Measurements from ENCODE around the gene MTMR11.
"Not testable (repeated sequence)": the region's sequence is repeated elsewhere in the genome, so short reads cannot be mapped to it uniquely, and the experiment has no call there.

Gene MTMR11

DNA sequence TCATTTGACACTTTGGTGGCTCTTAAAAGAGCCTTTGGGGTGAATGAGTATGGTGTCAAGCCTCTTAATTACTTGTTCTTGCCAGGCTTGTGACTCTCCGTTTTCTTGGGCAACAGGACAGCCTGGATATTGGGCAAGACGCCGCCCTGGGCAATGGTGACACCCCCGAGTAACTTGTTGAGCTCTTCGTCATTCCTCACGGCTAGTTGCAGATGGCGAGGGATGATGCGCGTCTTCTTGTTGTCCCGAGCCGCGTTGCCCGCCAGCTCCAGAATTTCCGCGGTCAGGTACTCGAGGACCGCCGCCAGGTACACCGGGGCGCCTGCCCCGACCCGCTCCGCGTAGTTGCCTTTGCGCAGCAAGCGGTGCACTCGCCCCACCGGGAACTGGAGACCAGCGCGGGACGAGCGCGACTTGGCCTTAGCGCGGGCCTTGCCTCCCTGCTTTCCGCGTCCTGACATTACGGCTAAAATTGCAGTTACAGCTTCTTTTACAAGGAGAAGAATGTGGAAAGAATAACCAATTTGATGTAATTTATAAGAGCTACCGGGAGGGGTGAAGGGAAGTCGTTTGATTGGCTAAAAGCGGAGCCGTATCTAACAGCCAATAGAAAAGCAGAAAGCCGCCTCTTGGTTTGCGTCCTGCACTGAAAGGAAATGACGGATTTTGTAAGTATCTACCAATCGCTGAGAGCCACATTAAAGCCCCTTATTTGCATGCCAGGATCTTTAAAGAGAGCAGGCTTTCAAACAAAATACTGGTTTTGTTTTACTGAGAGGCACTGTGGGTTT lies 49.0 kb downstream of the MTMR11 start:
- TF ChIP-seq TAF1 (IDR thresholded peaks at IDR 0.05; ENCODE audit: borderline replicate concordance, low read depth, low read length) (no peak), POLR2A (IDR thresholded peaks at IDR 0.05; ENCODE audit: low read depth, low read length) (peak; percentile 81; the same call in 1 of the 2 replicates), POLR2AphosphoS5 (IDR thresholded peaks at IDR 0.05; ENCODE audit: low read depth, low read length) (peak; percentile 45)
- FAIRE-seq, result no peak
- no peak for DNase-seq (ENCODE audit: insufficient read length)

DNA sequence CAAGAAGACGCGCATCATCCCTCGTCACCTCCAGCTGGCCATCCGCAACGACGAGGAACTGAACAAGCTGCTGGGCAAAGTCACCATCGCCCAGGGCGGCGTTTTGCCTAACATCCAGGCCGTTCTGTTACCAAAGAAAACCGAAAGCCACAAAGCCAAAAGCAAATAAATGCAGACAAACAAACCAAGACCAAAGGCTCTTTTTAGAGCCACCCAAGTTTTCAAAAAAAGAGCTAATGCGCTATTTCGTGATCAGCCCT lies 49.6 kb downstream of the MTMR11 start:
- FAIRE-seq; DNase-seq (ENCODE audit: insufficient read length): not testable (repeated sequence)
- TF ChIP-seq POLR2AphosphoS5 (IDR thresholded peaks at IDR 0.05; ENCODE audit: low read depth, low read length), result peak; percentile 84

DNA sequence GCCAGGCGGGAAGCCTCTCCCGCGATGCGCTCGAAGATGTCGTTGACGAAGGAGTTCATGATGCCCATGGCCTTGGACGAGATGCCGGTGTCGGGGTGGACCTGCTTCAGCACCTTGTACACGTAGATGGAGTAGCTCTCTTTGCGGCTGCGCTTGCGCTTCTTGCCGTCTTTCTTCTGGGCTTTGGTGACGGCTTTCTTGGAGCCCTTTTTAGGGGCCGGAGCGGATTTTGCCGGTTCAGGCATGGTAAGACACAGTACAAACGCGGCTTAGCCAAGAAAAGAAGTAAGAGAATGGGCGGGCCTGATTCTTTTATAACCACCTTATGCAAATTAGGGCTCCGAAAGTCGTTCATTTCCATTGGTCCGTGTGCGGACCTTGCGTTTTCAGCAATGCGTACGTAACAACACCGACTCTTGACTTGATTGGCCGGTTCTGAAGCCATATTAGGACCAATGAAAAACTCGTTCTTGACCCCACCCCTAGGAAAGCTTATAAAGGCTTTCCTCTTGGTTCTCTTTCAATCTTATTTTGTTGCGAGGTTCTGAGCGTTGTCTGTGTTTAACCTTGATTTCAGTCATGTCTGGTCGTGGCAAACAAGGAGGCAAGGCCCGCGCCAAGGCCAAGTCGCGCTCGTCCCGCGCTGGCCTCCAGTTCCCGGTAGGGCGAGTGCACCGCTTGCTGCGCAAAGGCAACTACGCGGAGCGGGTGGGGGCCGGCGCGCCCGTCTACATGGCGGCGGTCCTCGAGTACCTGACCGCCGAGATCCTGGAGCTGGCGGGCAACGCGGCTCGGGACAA lies 50.1 kb downstream of the MTMR11 start:
- TF ChIP-seq TAF1 (IDR thresholded peaks at IDR 0.05; ENCODE audit: borderline replicate concordance, low read depth, low read length) (peak; percentile 40; the same call in 1 of the 2 replicates), POLR2AphosphoS5 (IDR thresholded peaks at IDR 0.05; ENCODE audit: low read depth, low read length) (peak; percentile 93), POLR2A (IDR thresholded peaks at IDR 0.05; ENCODE audit: low read depth, low read length) (peak; percentile 90)
- peak; percentile 62 for DNase-seq (ENCODE audit: insufficient read length)
- FAIRE-seq, result peak; percentile 61

DNA sequence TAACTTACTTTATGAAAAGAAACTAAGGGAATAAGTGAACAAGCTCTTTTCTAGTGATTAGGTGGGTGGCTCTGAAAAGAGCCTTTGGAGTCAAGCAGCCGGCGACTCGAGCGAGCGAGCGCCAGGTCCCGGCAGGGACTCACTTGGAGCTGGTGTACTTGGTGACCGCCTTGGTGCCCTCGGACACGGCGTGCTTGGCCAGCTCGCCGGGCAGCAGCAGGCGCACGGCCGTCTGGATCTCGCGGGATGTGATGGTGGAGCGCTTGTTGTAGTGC lies 50.6 kb downstream of the MTMR11 start:
- TF ChIP-seq POLR2AphosphoS5 (IDR thresholded peaks at IDR 0.05; ENCODE audit: low read depth, low read length) (peak; percentile 92), POLR2A (IDR thresholded peaks at IDR 0.05; ENCODE audit: low read depth, low read length) (peak; percentile 62)
- not testable (repeated sequence) for FAIRE-seq; DNase-seq (ENCODE audit: insufficient read length)

DNA sequence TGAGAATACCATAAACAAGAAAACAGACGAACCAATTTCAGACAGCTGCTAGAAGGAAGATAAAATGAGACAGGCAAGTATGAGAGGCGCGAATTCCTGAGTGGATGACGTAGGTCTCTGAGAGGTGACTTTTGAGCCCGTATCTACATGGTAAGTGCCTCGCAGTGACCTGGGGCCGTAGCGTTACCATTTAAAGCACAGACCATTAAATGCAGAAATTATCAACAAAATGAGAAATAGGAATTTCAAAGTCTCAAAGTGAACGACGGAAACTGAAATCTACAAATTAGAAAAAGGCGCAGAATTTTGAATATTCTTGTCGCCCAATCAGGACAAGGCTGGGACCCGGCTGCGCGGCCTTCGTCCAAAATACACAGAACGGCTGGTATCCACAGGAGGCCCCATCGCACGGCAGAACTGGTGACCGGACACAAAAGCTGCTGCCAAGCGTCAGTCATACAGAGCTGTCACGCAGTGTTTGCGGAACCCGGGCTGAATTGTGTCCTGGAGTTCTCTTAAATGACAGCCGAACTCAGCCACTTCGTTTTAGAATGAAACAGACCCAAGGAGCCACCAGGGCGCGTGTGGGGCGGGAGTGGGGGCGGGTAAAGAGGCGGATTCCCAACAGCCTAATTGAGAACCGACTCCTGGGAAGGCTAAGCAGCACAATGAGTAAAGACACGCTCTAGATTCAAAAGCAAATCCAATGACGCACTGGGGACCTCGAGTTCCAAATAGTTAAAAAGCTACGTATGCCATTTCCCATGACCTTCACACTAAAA lies 51.1 kb downstream of the MTMR11 start:
- no peak for TF ChIP-seq TAF1 (IDR thresholded peaks at IDR 0.05; ENCODE audit: borderline replicate concordance, low read depth, low read length)
- peak; percentile 88 for TF ChIP-seq POLR2A (IDR thresholded peaks at IDR 0.05; ENCODE audit: low read depth, low read length)
- TF ChIP-seq POLR2AphosphoS5 (IDR thresholded peaks at IDR 0.05; ENCODE audit: low read depth, low read length), result peak; percentile 86
- peak; percentile 14 for FAIRE-seq

DNA sequence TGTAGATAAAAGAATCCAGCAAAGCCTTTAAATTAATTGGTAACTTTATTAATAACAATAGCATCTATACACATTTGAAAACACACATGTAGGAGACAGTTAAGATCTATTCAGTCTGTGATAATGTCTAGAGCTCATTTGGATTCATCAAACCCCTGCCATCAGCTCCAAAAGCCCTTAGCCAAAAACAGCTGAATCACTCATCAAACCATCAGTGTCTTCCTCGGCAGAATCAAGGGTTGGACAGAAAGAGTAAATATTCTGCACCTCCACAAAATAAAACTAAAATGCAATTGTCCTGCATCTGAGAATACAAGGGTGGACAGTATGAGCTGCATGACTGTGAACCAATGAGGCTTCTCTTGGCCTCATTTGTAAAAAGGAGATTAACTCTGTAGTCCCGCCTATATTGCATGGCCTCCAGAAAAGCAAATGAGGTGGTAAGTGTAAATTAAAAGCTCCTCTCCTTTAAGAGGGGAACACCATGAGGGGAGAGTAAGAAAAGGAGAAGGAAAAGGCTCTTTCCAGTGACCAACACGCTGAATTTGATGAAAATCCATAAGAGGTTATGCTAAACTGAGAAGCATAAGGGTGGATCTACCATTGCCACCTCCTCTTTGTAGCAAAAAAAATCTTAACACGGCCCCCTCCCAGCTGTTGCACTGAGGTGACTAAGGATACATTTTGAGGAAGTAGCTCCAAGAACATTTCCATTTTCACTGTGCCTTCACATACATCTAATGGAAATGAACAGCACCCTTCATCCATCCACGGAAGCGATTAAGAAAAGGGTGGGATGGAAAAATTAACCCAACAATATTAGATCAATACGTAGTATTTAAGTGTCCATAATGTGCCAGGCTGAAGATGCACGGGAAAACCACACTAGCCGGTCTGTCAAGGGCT lies 52.0 kb downstream of the MTMR11 start:
- FAIRE-seq (no peak), DNase-seq (ENCODE audit: insufficient read length) (no peak)
- no peak for TF ChIP-seq POLR2AphosphoS5 (IDR thresholded peaks at IDR 0.05; ENCODE audit: low read depth, low read length)
- no peak for TF ChIP-seq TAF1 (IDR thresholded peaks at IDR 0.05; ENCODE audit: borderline replicate concordance, low read depth, low read length)
- TF ChIP-seq POLR2A (IDR thresholded peaks at IDR 0.05; ENCODE audit: low read depth, low read length), result no peak

More for the DNA sequence above, 51.1 kb downstream of the MTMR11 start:
- no peak for DNase-seq (ENCODE audit: insufficient read length)

DNA sequence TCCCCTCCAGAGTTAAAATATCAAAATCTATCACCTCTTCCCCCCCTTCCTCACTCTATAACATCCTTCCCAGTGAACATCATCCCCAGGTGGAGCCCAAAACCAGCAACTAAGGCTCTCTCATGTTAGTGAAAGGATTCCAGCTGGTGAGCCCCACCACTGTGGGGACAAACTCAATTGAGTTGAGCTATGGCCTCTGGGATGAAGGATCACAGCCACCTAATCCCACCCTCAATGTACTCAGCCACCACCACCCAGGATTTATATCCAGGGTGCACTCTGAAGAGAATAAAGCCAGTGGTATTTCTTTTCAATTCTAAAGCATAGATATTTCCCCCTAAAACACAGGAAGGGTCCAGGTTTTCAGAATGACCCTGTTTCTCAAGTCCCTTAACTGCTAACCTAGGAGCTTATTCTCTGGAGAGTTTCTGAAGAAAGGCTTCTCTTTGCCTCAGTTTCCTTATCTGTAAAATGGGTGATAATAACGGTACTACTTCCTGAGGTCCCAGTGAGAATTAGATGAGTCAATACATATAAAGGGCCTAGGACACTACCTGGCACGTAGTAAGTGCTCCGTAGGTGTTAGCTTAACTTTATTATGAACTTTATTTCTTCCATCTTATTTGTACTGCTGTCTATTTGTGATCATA lies 53.0 kb downstream of the MTMR11 start:
- FAIRE-seq (no peak), DNase-seq (ENCODE audit: insufficient read length) (no peak)
- TF ChIP-seq POLR2AphosphoS5 (IDR thresholded peaks at IDR 0.05; ENCODE audit: low read depth, low read length), result no peak
- TF ChIP-seq POLR2A (IDR thresholded peaks at IDR 0.05; ENCODE audit: low read depth, low read length), result no peak
- TF ChIP-seq TAF1 (IDR thresholded peaks at IDR 0.05; ENCODE audit: borderline replicate concordance, low read depth, low read length), result no peak

DNA sequence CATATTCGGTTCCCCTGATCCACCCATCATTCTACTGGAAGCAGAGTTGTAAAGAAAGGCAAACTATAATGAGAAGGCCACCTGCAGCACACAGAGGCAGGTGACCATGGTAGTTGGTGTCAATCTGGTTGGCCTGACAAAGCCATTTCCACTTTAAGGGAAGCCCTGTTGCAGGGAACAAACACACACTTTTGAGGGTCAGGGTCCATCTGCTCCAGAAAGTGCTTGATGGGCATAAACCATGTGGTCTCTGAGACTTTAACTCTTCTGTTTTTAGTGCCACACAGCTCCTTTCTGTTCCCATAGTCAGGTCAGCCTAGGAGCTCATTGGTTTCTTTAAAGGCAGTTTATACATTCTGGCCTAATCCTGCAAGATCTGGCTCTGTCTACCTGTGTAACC lies 54.8 kb downstream of the MTMR11 start:
- DNase-seq (ENCODE audit: insufficient read length), result no peak
- TF ChIP-seq POLR2A (IDR thresholded peaks at IDR 0.05; ENCODE audit: low read depth, low read length) (no peak), POLR2AphosphoS5 (IDR thresholded peaks at IDR 0.05; ENCODE audit: low read depth, low read length) (no peak), TAF1 (IDR thresholded peaks at IDR 0.05; ENCODE audit: borderline replicate concordance, low read depth, low read length) (no peak)
- no peak for FAIRE-seq

DNA sequence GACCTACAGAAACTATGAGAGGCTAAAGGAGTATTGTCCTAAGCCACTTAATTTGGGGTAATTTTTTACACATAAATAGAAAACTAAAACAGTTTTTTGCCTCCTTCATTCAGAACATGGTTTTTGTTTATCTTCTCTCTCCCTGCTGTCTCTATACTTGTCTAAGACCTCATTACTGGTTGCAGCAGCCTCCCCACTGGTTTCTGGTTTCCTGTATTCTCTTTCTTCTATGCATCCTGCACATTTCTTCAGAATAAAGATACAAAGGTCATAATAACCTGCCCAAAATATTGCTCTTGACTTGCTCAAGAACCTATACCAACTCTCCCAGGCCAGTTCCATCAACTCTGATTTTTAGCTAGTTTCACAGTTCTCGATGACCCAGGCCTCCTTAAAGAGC lies 57.1 kb downstream of the MTMR11 start:
- DNase-seq (ENCODE audit: insufficient read length) (no peak), FAIRE-seq (no peak)
- no peak for TF ChIP-seq POLR2A (IDR thresholded peaks at IDR 0.05; ENCODE audit: low read depth, low read length)
- TF ChIP-seq POLR2AphosphoS5 (IDR thresholded peaks at IDR 0.05; ENCODE audit: low read depth, low read length), result no peak
- TF ChIP-seq TAF1 (IDR thresholded peaks at IDR 0.05; ENCODE audit: borderline replicate concordance, low read depth, low read length), result no peak

Measured in GM12892 (cell line).